Upper lobe of left lung (tissue), 6 donors: ENCODE measurements around the gene PISD. TPM values are rescaled to one million over a fixed set of nuclear protein-coding genes. Genes with fewer than 3 reads are reported as not detected.

Experiments
- ATAC-seq, 2 donors: fragments of 200-7000 bp; cut with Tn5 transposase; one replicate each; pipeline ENCODE4 v1.9.1; 2022; ENCODE audit warnings: mild to moderate bottlenecking in 2 of 2, moderate library complexity in 2 of 2; ENCODE audit not compliant: low FRiP score in 2 of 2
- DNase-seq, 2 donors: peaks; one replicate each; pipeline ENCODE4 v3.0.0-alpha.2; 2019 to 2020
- H3K27ac ChIP-seq, 4 donors: fragments of 200-600 bp; sonication (generic); one replicate each; pipeline ENCODE4 v1.5.1; 2016 to 2019
- H3K27me3 ChIP-seq, 4 donors: fragments of 200-600 bp; sonication (generic); one replicate each; pipeline ENCODE4 v1.5.1; 2017 to 2019
- H3K36me3 ChIP-seq, 4 donors: fragments of 200-600 bp; sonication (generic); one replicate each; pipeline ENCODE4 v1.5.1; 2016 to 2019
- H3K4me1 ChIP-seq, 4 donors: fragments of 200-600 bp; sonication (generic); one replicate each; pipeline ENCODE4 v1.5.1; 2018 to 2019
- H3K4me3 ChIP-seq, 4 donors: fragments of 200-600 bp; sonication (generic); one replicate each; pipeline ENCODE4 v1.5.1; 2017 to 2019; ENCODE audit warnings: mild to moderate bottlenecking in 2 of 4, moderate library complexity in 1 of 4
- H3K9me3 ChIP-seq, 4 donors: fragments of 200-600 bp; sonication (generic); one replicate each; pipeline ENCODE4 v1.5.1; 2018 to 2019
- EP300 ChIP-seq, 4 donors: sonication (generic); formaldehyde crosslinking; IDR thresholded peaks; one replicate each; pipeline ENCODE4 v1.5.1; 2017; ENCODE audit warnings: antibody characterized with exemption in 4 of 4, control low read depth in 2 of 4
- POLR2A ChIP-seq, 4 donors: fragments of 450-650 bp; IDR thresholded peaks; one replicate each; pipeline ENCODE4 v1.5.1; 2016 to 2017; ENCODE audit warnings: antibody characterized with exemption in 4 of 4, mild to moderate bottlenecking in 2 of 4
- POLR2AphosphoS5 ChIP-seq, 2 donors: sonication (generic); formaldehyde crosslinking; IDR thresholded peaks; one replicate each; pipeline ENCODE4 v1.5.1; 2017; ENCODE audit warnings: antibody characterized with exemption in 2 of 2
- WGBS, 2 donors: methylation state at CpG; one replicate each; pipeline ENCODE4 v1.1.5; 2017 to 2018; 5-methylcytosine and 5-hydroxymethylcytosine counted together
- total RNA-seq, 6 donors: library from RNA; depleted of rRNA in 4 of 6; stranded (reverse); fragments of >200 nt in 4 of 6; gene quantifications; one replicate each; pipeline versions ENCODE4 v1.1.0 to v1.2.1, GENCODE V29; 2016 to 2021
- TF ChIP-seq, protein P1 (sequence below), 6 experiments: fragments of 450-650 bp in 4 of 6; fragments of 200-600 bp in 2 of 6; sonication (generic) in 2 of 6; IDR thresholded peaks; one replicate each; pipeline ENCODE4 v1.5.1; 2016 to 2019; ENCODE audit warnings: antibody characterized with exemption in 6 of 6
- donor health status: DM: no; HTN: no; CAD: no; lungs with moderate emphysema.
- donor health status: DM: no; HTN: yes; CAD: no; lungs with severe emphysema.

PISD gene
- total RNA-seq, 6 donors from 2014 or later: 18.4 to 81.8 (median 53.9) TPM

DNA sequence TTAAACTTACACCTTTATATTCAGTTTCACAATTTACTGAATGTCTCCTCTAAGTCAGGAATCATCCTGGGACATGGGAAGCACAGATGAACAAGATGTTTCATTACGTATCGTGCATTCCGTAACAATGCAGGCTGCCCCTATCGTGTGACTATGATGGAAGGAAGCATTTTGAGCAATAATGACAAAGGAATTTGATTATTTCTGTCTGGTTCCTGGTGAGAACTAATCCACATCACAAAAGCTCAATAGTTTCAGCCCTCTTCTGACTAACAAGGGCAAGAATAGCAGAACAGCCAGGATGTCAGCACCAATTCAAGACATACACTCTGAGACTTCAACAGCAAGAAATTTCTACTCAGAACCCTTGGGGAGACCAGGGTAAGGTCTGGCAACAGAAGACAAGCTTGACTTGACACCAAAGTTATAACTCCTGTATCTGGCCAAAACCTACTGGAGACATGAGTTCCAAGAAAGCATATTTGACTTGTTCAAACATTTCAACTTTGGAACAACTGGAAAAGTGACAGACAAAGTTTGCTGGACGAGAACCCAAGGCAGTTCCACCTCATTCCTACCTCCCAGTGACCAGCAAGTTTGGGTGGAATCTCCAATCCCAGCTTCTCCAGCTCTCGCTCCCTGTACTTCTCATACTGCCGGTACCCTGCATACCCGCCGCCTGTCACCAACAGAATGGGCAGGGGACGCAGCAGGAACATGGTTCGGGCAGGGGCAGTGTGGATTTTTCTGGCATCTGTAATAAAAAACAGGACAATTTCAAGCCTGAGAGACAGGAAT, 14.3 kb downstream of the PISD start:
- DNase-seq (no peak), ATAC-seq (no peak)
- Histone ChIP-seq H3K9me3 (no peaks in the 10 kb centered on the region), H3K27me3 (no peaks in the 10 kb centered on the region), H3K36me3 (peaks cover 0 to 39% (median 10%) of the 10 kb centered on the region in 4 donors), H3K4me3 (no peak overlapping the region), H3K27ac (peak overlapping the region in 1 of 4 donors; percentile 22), H3K4me1 (peaks cover 5 to 23% (median 12%) of the 10 kb centered on the region in 4 donors)
- 88 to 90% methylated on average over 11 of the region's 11 CpGs for WGBS, 2 donors
- TF ChIP-seq EP300 (IDR thresholded peaks at IDR 0.05) (no peak), POLR2A (IDR thresholded peaks at IDR 0.05) (no peak), POLR2AphosphoS5 (IDR thresholded peaks at IDR 0.05) (no peak)
- TF ChIP-seq, protein P1, sequence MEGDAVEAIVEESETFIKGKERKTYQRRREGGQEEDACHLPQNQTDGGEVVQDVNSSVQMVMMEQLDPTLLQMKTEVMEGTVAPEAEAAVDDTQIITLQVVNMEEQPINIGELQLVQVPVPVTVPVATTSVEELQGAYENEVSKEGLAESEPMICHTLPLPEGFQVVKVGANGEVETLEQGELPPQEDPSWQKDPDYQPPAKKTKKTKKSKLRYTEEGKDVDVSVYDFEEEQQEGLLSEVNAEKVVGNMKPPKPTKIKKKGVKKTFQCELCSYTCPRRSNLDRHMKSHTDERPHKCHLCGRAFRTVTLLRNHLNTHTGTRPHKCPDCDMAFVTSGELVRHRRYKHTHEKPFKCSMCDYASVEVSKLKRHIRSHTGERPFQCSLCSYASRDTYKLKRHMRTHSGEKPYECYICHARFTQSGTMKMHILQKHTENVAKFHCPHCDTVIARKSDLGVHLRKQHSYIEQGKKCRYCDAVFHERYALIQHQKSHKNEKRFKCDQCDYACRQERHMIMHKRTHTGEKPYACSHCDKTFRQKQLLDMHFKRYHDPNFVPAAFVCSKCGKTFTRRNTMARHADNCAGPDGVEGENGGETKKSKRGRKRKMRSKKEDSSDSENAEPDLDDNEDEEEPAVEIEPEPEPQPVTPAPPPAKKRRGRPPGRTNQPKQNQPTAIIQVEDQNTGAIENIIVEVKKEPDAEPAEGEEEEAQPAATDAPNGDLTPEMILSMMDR (IDR thresholded peaks at IDR 0.05): no peak

DNA sequence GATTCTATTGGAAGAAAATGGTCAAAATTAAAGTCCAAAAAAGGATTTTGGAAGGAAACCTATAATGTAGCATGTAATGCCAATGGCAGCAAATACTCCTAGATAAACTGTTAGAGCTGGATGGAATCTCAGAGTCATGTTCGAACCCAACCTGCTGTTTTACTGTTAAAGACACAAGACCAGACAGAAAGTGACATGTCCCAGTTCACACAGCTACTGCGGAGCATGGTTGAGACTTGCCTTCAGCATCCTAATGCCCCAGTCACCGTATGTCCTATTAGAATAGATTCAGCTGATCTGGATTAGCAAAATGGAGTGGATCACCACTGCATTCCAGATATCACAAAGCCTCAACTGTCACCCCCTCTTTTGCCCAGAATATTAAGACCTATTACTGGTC, 14.9 kb downstream of the PISD start:
- Histone ChIP-seq H3K27ac (peak overlapping the region in 2 of 4 donors; percentile 8 to 22), H3K9me3 (no peaks in the 10 kb centered on the region), H3K4me3 (no peak overlapping the region), H3K4me1 (peaks cover 8 to 24% (median 14%) of the 10 kb centered on the region in 4 donors), H3K27me3 (no peaks in the 10 kb centered on the region), H3K36me3 (peaks cover 0 to 39% (median 10%) of the 10 kb centered on the region in 4 donors)
- TF ChIP-seq POLR2A (IDR thresholded peaks at IDR 0.05) (no peak), POLR2AphosphoS5 (IDR thresholded peaks at IDR 0.05) (no peak), EP300 (IDR thresholded peaks at IDR 0.05) (no peak)
- TF ChIP-seq, protein P1 (IDR thresholded peaks at IDR 0.05): no peak
- DNase-seq (no peak), ATAC-seq (no peak)
- WGBS, 2 donors: 96% methylated on average over 3 of the region's 3 CpGs

DNA sequence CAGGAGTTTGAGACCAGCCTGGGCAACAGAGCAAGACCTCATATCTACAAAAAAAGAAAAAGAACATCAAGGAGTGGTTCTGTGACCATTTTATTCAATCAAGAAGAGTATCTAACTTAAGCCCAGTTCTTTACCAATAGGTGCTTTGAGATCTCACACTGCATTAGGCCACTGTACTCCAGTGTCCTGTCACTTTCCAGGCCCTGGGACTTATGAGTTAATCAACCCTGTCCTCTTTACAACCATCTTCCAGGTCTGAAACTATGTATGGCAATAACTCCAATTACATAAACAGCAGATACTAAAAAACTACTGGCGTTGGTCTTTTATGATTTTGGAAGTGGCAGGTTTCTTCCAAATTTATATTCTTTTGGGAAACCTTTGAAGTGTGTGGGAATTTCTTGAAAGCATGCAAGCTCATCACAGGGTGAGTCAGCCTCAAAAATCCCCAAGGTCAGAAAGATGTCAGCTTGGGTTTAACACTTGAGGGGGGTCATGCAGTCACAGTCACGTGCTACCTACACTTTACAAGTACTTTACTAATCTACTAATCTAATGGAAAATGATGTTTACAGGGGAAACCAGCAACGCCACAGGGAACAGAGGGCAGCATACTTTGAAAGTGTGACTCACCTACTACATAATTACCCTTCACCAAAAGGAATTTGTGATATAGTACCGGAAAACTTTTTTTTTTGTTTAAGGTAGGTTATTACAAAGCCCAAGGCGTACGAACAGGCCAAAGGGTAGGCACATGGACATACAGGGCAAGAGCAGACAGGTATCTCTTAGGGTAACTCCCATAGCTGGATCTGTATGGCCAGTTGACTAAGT, 15.6 kb downstream of the PISD start:
- TF ChIP-seq POLR2AphosphoS5 (IDR thresholded peaks at IDR 0.05) (peak in 1 of 2 donors; percentile 9), POLR2A (IDR thresholded peaks at IDR 0.05) (no peak)
- TF ChIP-seq, protein P1 (IDR thresholded peaks at IDR 0.05): no peak
- ATAC-seq: peak in 1 of 2 donors; percentile 53
- Histone ChIP-seq H3K4me3 (no peak overlapping the region), H3K4me1 (peaks cover 8 to 24% (median 14%) of the 10 kb centered on the region in 4 donors), H3K9me3 (no peaks in the 10 kb centered on the region), H3K27me3 (no peaks in the 10 kb centered on the region), H3K27ac (peak overlapping the region in 2 of 4 donors; percentile 8 to 22), H3K36me3 (peaks cover 0 to 39% (median 10%) of the 10 kb centered on the region in 4 donors)
- DNase-seq: no peak
- 62 to 63% methylated on average over 6 of the region's 6 CpGs for WGBS, 2 donors

DNA sequence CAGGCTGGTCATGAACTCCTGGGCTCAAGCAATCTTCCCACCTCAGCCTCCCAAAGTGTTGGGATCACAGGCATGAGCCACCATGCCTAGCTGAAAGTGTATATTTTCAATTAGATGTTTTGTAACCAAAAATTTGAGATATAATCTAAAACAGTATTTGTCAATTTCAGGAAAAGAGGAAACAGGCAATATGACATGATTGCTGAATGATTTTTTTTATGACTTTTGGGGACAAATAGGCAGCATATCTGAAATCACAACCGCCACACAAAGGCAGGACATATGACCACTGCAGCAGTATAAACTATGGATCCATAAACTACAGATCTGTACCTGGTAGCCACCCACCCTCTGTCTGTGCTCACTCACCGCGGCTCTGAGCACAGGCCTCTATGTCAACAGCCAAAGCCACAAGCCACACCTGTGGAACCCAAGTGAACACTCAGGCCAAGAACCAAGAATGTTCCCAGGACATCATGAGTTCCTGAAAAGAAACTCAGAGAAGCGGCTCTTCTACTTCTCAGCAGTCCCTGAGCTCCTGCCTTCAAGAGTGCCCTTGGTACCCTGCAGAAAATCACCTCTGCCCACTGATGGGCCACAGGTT, 22.5 kb downstream of the PISD start:
- WGBS, 2 donors: 56 to 57% methylated on average over 4 of the region's 4 CpGs
- H3K36me3 ChIP-seq: no peaks in the 10 kb centered on the region
- ATAC-seq (peak in 1 of 2 donors; percentile 66), DNase-seq (peak in 1 of 2 donors; percentile 81)
- H3K4me1 ChIP-seq: peaks cover 11 to 50% (median 42%) of the 10 kb centered on the region in 4 donors
- H3K27ac ChIP-seq: peak overlapping the region; percentile 88 to 93 (median 89)
- TF ChIP-seq EP300 (IDR thresholded peaks at IDR 0.05) (no peak), POLR2AphosphoS5 (IDR thresholded peaks at IDR 0.05) (peak in 1 of 2 donors; percentile 15), POLR2A (IDR thresholded peaks at IDR 0.05) (no peak)
- TF ChIP-seq, protein P1 (IDR thresholded peaks at IDR 0.05): no peak
- H3K4me3 ChIP-seq: no peak overlapping the region
- no peaks in the 10 kb centered on the region for H3K9me3 ChIP-seq
- no peaks in the 10 kb centered on the region for H3K27me3 ChIP-seq
